GM21529 (cell line): ENCODE measurements around the gene SLC24A5.
A peak's percentile ranks its signal among the peaks of the same experiment; 100 is the strongest.

Source experiments
- ATAC-seq: cut with Tn5 transposase; IDR thresholded peaks from one replicate; pipeline ENCODE4 v1.9.1; 2021; ENCODE audit not compliant: unreplicated experiment

The SLC24A5 gene

GRCh38 chr15:48109856-48110531 lies 10.8 kb upstream of the SLC24A5 start:
- no peak for ATAC-seq

GRCh38 chr15:48112242-48112641 lies 8.5 kb upstream of the SLC24A5 start:
- ATAC-seq = no peak

GRCh38 chr15:48119277-48119676 lies 1.5 kb upstream of the SLC24A5 start:
- no peak for ATAC-seq

GRCh38 chr15:48121849-48122248 lies 1.1 kb downstream of the SLC24A5 start:
- ATAC-seq = no peak

GRCh38 chr15:48126667-48127355 lies 6.0 kb downstream of the SLC24A5 start:
- ATAC-seq = no peak

- ATAC-seq = no peak
Observed at GRCh38 chr15:48131324-48131723, 10.5 kb downstream of the SLC24A5 start.

- ATAC-seq = no peak
Observed at GRCh38 chr15:48132874-48133273, 12.1 kb downstream of the SLC24A5 start.

GRCh38 chr15:48143856-48144255 lies 23.1 kb downstream of the SLC24A5 start:
- no peak for ATAC-seq

- ATAC-seq = peak; percentile 77
Observed at GRCh38 chr15:48144889-48145288, 24.1 kb downstream of the SLC24A5 start.

GRCh38 chr15:48145923-48146322 lies 25.1 kb downstream of the SLC24A5 start:
- ATAC-seq = no peak

- ATAC-seq = no peak
Observed at GRCh38 chr15:48147358-48147757, 26.6 kb downstream of the SLC24A5 start.

- no peak for ATAC-seq
Observed at GRCh38 chr15:48149858-48150257, 29.1 kb downstream of the SLC24A5 start.

- ATAC-seq = no peak
Observed at GRCh38 chr15:48153526-48153925, 32.7 kb downstream of the SLC24A5 start.

GRCh38 chr15:48168616-48169015 lies 47.8 kb downstream of the SLC24A5 start:
- no peak for ATAC-seq

GRCh38 chr15:48170981-48171380 lies 50.2 kb downstream of the SLC24A5 start:
- no peak for ATAC-seq

GRCh38 chr15:48175126-48175525 lies 54.3 kb downstream of the SLC24A5 start:
- ATAC-seq = no peak

GRCh38 chr15:48176112-48176511 lies 55.3 kb downstream of the SLC24A5 start:
- no peak for ATAC-seq

- ATAC-seq = no peak
Observed at GRCh38 chr15:48176957-48177356, 56.2 kb downstream of the SLC24A5 start.

- ATAC-seq = peak; percentile 74
Observed at GRCh38 chr15:48177383-48177765, 56.6 kb downstream of the SLC24A5 start.

- peak; percentile 73 for ATAC-seq
Observed at GRCh38 chr15:48177766-48178647, 57.2 kb downstream of the SLC24A5 start, which contains the start of gene MYEF2. MYEF2 (minus strand) TSS chr15:48178295; CDS start chr15:48178237, 58 bp downstream.

GRCh38 chr15:48178648-48178931 lies 57.8 kb downstream of the SLC24A5 start:
- no peak for ATAC-seq

GRCh38 chr15:48182749-48183148 lies 62.0 kb downstream of the SLC24A5 start:
- no peak for ATAC-seq
